Right ventricle myocardium superior (tissue), 1 donor: Measurements from ENCODE around the gene P2RY12. TPM values are rescaled to one million over a fixed set of nuclear protein-coding genes. Genes with fewer than 3 reads are reported as not detected.

Experiments used
- ATAC-seq: fragments of 200-7000 bp; cut with Tn5 transposase; one replicate; pipeline ENCODE4 v1.9.1; 2020; ENCODE audit warnings: mild to moderate bottlenecking; ENCODE audit not compliant: poor library complexity
- DNase-seq: peaks from one replicate; pipeline ENCODE4 v3.0.0-alpha.2; 2020
- intact Hi-C: fragments of 100-400 bp; cut with DNase I; formaldehyde crosslinking; loops from one replicate; pipeline ENCODE4 v1.11.2; 2022
- total RNA-seq: library from RNA; stranded (reverse); fragmentation: NEBNext Ultra II Directional; extraction: Animal tissue kit (Norgen Biotek cat#: 25700); gene quantifications from one replicate; pipeline ENCODE4 v1.2.1, GENCODE V29; 2021
- donor health status: DM: no; HTN: yes; CAD: no; lungs with severe emphysema.

The P2RY12 gene
- total RNA-seq, 1 donor from 2014 or later: 0.94 TPM

- no peak for ATAC-seq
- DNase-seq: no peak
- intact Hi-C loops: no loop called here
These were observed 93.9 kb downstream of the P2RY12 start for GRCh38 chr3:151290673-151291072.

- intact Hi-C loops: no loop called here
- ATAC-seq (no peak), DNase-seq (no peak)
These were observed 95.1 kb downstream of the P2RY12 start for GRCh38 chr3:151289445-151289844.

Other genes with a start within 250 kb of the P2RY12 start
- 0.24 TPM for gene GPR171, start 181.5 kb downstream of the P2RY12 start, total RNA-seq
- gene P2RY14, start 106.2 kb downstream of the P2RY12 start, total RNA-seq: 3.6 TPM
- not detected for gene GPR87, start 67.9 kb downstream of the P2RY12 start, total RNA-seq
- gene P2RY13, start 55.2 kb downstream of the P2RY12 start, total RNA-seq: 1.0 TPM
- 2.6 TPM for gene IGSF10, start 76.3 kb upstream of the P2RY12 start, total RNA-seq